GM12875 (cell line): ENCODE measurements around the gene UBN1.

Experiments
- H3K4me3 ChIP-seq: one replicate; pipeline ENCODE4 v1.5.1; 2011; ENCODE audit warnings: low read depth, low read length, control low read depth
- TF ChIP-seq, protein P1 (sequence below): IDR thresholded peaks from 2 replicates; pipeline ENCODE4 v1.5.1; 2011; ENCODE audit warnings: low read depth, mild to moderate bottlenecking, control low read depth, inconsistent platforms, low read length, moderate library complexity, borderline replicate concordance; ENCODE audit not compliant: insufficient read depth

UBN1 gene

DNA sequence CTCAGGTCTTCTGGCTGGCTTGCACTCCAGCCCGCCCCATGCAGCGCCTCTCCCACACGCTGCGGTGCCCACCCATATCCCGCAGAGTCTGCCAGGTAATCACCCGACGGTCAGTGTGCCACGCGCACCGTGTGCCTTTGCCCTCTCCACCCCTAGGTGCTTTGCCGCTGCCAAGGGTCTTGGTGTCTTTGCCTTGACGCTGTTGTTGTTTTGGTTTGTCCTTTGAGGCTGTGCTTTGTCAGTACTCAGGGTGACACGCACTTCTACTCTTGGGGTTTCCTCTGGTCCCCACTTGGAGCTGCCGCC lies 30.1 kb downstream of the UBN1 start:
- no peak overlapping the region for H3K4me3 ChIP-seq
- TF ChIP-seq, protein P1, sequence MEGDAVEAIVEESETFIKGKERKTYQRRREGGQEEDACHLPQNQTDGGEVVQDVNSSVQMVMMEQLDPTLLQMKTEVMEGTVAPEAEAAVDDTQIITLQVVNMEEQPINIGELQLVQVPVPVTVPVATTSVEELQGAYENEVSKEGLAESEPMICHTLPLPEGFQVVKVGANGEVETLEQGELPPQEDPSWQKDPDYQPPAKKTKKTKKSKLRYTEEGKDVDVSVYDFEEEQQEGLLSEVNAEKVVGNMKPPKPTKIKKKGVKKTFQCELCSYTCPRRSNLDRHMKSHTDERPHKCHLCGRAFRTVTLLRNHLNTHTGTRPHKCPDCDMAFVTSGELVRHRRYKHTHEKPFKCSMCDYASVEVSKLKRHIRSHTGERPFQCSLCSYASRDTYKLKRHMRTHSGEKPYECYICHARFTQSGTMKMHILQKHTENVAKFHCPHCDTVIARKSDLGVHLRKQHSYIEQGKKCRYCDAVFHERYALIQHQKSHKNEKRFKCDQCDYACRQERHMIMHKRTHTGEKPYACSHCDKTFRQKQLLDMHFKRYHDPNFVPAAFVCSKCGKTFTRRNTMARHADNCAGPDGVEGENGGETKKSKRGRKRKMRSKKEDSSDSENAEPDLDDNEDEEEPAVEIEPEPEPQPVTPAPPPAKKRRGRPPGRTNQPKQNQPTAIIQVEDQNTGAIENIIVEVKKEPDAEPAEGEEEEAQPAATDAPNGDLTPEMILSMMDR = no peak

DNA sequence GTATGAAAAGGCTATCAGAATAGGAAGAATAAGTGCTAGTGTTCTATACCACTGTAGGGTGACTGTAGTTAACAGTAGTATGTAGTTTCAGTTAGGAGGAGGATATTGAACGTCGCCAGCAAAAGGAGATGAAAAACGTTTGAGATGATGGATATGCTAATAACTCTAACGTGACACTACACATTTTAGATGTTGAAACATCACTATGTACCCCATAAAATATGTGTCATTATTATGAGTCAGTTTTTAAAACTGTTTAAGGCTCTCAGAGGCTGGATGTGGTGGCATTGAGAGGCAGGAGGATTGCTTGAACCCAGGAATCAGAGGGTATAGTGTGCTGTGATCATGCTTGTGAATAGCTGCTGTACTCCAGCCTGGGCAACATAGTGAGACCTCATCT lies 31.8 kb downstream of the UBN1 start:
- no peak overlapping the region for H3K4me3 ChIP-seq
- TF ChIP-seq, protein P1 = no peak

DNA sequence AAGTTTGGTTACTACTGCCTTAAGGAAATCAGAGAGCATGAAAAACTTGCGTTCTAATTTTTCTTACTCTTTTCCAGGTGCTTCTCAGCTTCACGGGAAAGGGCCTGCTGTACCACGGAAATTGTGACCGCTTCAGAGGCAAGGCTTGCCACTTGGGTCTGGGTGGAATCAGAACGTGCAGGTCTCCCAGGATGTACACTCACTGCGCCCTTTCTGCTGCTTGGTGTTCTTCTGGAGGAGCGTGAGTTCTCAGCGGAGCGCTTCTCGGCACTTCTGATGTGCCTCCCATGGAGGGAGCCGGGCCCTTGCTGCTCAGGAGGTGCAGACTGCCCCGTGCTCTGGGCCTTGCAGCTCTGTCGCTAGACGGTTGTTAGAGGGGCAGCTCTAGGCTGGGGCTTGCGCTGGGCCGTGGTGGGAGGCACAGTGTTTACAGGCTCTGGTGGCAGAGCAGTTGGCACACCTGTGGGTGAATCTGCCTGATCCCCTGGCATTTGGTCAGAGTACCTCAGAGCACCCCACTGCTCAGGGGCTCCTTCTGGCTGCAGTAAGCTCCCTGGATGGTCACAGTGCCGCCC lies 32.8 kb downstream of the UBN1 start:
- no peak overlapping the region for H3K4me3 ChIP-seq
- TF ChIP-seq, protein P1 = no peak

DNA sequence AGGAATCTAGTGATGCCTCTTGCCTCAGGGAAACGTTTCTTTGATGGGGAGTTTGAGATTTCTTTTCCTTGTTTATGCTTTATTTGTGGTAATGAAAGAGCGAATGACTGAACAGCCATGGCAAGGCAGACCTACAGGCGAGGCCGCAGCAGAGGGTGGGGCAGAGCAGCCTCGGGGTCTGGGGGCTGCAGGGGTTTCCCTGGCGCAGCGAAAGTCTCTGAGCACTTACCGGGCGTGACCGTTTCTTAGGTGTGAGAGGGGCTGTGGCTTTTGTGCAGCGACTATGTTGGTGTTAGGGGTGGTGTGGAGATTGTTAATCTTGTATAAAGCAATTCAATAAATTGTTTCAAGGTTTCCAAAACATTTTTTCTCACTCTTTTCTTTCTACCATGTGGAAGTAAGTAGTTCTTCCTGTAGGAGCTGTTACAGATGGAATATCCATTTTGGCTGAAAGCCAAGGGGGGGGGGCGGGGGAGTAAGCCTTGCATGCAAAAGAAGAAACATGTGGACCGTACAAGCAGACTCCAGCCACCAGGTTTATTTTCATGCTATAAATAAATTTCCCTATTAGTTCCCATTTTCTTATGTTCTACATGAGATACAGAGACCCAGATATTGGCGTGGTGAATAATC lies 34.8 kb downstream of the UBN1 start:
- TF ChIP-seq, protein P1 = no peak
- H3K4me3 ChIP-seq = no peak overlapping the region

DNA sequence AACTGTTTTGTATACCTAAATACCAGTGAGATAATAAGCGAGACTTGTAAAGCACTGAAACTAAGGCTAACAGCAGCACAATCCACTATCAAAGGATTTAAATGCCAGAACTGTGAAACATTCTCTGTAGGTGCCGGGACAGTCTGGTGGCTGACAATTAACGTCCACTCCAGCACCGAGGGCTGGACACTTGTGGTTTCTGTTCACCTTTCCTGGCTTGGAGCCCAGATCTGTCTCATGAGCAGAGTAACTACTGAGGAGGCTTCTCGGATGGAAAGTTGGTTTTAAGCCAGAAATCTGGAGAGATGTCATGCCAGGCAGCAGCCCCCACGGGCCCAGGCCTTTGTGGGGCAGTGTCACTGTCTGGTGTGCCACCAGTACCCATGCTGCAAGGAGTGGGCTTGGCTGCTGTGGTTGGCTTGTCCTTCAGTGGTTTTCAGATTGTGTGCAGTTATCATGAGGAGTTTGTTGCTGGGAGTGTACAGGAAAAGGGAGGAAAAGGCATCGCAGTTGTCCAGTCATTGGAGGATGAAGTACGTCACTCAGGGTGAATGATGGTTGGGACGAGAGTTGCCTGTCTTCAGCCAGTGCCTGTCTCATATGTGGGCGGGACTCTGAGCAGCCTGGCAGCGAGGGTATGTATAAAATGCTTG lies 35.5 kb downstream of the UBN1 start:
- TF ChIP-seq, protein P1 = no peak
- H3K4me3 ChIP-seq = no peak overlapping the region

DNA sequence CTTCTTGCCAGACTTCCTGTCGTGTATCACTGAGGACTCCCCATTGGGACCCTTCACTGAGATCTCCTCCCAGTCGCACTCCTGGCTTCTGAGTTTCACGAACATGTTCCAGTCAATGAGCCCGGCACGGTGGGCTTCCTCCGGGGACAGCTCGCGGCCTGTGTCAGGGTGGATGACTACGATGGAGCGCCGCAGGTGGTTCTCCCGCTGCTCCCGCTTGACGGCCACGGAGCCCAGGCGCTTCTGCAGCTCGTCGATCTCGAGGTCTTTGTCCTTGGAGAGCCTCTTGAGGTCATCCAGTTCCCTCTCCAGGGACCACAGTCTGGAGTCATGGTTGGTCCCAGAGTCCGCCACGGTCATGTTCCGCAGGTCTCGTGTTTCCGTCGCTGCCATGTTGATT lies 36.2 kb downstream of the UBN1 start:
- TF ChIP-seq, protein P1 = no peak
- H3K4me3 ChIP-seq = no peak overlapping the region

DNA sequence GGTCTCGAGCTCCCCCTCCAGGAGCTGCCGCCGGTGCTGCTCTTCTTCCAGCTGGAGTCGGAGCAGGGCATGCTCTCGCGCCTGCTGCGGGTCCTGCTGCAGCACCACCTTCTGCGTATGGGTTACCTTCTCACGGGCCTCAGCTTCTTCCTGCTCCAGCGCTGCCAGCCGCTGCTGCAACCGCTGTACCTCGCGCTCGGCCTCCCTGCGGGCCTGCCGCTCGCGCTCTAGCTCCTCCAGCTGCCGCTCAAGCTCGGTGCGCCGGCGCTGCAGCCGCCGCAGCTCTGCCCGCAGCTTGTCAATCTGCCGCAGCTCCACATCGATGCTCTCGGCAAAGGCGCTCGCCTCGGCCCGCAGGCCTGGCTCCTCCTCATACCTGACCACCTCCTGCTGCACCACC lies 36.9 kb downstream of the UBN1 start:
- no peak overlapping the region for H3K4me3 ChIP-seq
- TF ChIP-seq, protein P1 = no peak
